Hematopoietic multipotent progenitor cell treated with erythropoietin and hydrocortisone succinate and interleukin-3 and kit ligand, for 15 days (in vitro differentiated cells): ENCODE data around the gene BLCAP.
"Not testable (repeated sequence)": the region's sequence is repeated elsewhere in the genome, so short reads cannot be mapped to it uniquely, and the experiment has no call there.

Experiments used
- DNase-seq: peaks from one replicate; pipeline ENCODE4 v3.0.0-alpha.2; 2015; ENCODE audit warnings: low spot score

The BLCAP gene

GRCh38 chr20:37556538-37556937, 28.9 kb upstream of the BLCAP start:
- DNase-seq: no peak

- not testable (repeated sequence) for DNase-seq
These were observed 27.1 kb upstream of the BLCAP start for GRCh38 chr20:37554721-37555298.

GRCh38 chr20:37552415-37552814, 24.7 kb upstream of the BLCAP start:
- DNase-seq: no peak

- not testable (repeated sequence) for DNase-seq
These were observed 24.0 kb upstream of the BLCAP start for GRCh38 chr20:37551660-37552059.

- not testable (repeated sequence) for DNase-seq
These were observed 22.6 kb upstream of the BLCAP start for GRCh38 chr20:37550101-37550920.

GRCh38 chr20:37547912-37548311, 20.2 kb upstream of the BLCAP start:
- DNase-seq: no peak

- DNase-seq: no peak
These were observed 17.8 kb upstream of the BLCAP start for GRCh38 chr20:37545516-37545915.

- DNase-seq: no peak
These were observed 16.7 kb upstream of the BLCAP start for GRCh38 chr20:37544386-37544785.

- no peak for DNase-seq
These were observed 16.2 kb upstream of the BLCAP start for GRCh38 chr20:37543828-37544227.

GRCh38 chr20:37542281-37542680, 14.6 kb upstream of the BLCAP start:
- no peak for DNase-seq

- DNase-seq: no peak
These were observed 13.7 kb upstream of the BLCAP start for GRCh38 chr20:37541326-37541725.

- not testable (repeated sequence) for DNase-seq
These were observed 13.2 kb upstream of the BLCAP start for GRCh38 chr20:37540838-37541237.

GRCh38 chr20:37540001-37540400, 12.3 kb upstream of the BLCAP start:
- no peak for DNase-seq

GRCh38 chr20:37539424-37539823, 11.7 kb upstream of the BLCAP start:
- DNase-seq: no peak

- DNase-seq: no peak
These were observed 10.3 kb upstream of the BLCAP start for GRCh38 chr20:37538003-37538402.

GRCh38 chr20:37537505-37537904, 9.8 kb upstream of the BLCAP start:
- no peak for DNase-seq

- DNase-seq: no peak
These were observed 7.9 kb upstream of the BLCAP start for GRCh38 chr20:37535443-37536132.

- peak; percentile 75 for DNase-seq
These were observed 6.9 kb upstream of the BLCAP start for GRCh38 chr20:37534401-37535157.

GRCh38 chr20:37533154-37533715, 5.6 kb upstream of the BLCAP start:
- DNase-seq: no peak

GRCh38 chr20:37531856-37532255, 4.2 kb upstream of the BLCAP start:
- DNase-seq: no peak

GRCh38 chr20:37530696-37531095, 3.0 kb upstream of the BLCAP start:
- DNase-seq: no peak

- no peak for DNase-seq
These were observed 2.4 kb upstream of the BLCAP start for GRCh38 chr20:37529968-37530600.
